Pancreas (tissue), 10 donors: Measurements from ENCODE around the gene SMYD5. TPM values are rescaled to one million over a fixed set of nuclear protein-coding genes. Genes with fewer than 3 reads are reported as not detected.

Experiments
- ATAC-seq, 4 donors: fragments of 200-7000 bp; cut with Tn5 transposase; one replicate each; pipeline versions ENCODE4 v1.8.0 to v1.9.1; 2020; ENCODE audit warnings: mild to moderate bottlenecking in 4 of 4, moderate library complexity in 4 of 4
- DNase-seq, 6 donors: peaks; one replicate each; pipeline ENCODE4 v3.0.0-alpha.2; 2020
- FAIRE-seq: peaks from 2 replicates; lab custom pipeline; 2012; peaks lifted over from hg19 to GRCh38; lab: Jason Lieb, UNC
- H3K27ac ChIP-seq, 4 donors: fragments of 200-600 bp; sonication (generic); 1 replicate in 3 of 4; 2 replicates in 1 of 4; pipeline versions ENCODE4 v1.5.0 to v1.8.0; 2020
- H3K27me3 ChIP-seq, 4 donors: fragments of 200-600 bp; one replicate each; pipeline ENCODE4 v1.8.0; 2021
- H3K36me3 ChIP-seq, 3 donors: fragments of 200-600 bp; sonication (generic) in 1 of 3; one replicate each; pipeline versions ENCODE4 v1.5.0 to v1.8.0; 2020 to 2021
- H3K4me1 ChIP-seq, 3 donors: fragments of 200-600 bp; one replicate each; pipeline ENCODE4 v1.8.0; 2021
- H3K4me3 ChIP-seq, 4 donors: fragments of 200-600 bp; sonication (generic) in 2 of 4; one replicate each; pipeline versions ENCODE4 v1.5.0 to v1.8.0; 2020 to 2021
- H3K9me3 ChIP-seq, 4 donors: fragments of 200-600 bp; one replicate each; pipeline ENCODE4 v1.8.0; 2021
- WGBS, 2 donors: extraction: QIAGEN DNeasy Blood & Tissue Kit; methylation state at CpG; one replicate each; pipeline ENCODE4 v1.1.7; 2013; 5-methylcytosine and 5-hydroxymethylcytosine counted together
- intact Hi-C, 3 donors: fragments of 100-400 bp; cut with DNase I; formaldehyde crosslinking; loops; one replicate each; pipeline versions ENCODE4 v1.11.1 to v1.14.2; 2022
- polyA plus RNA-seq, 2 donors: library from polyadenylated mRNA; stranded (reverse); fragments of 200-250 nt; gene quantifications; one replicate each; pipeline ENCODE4 v1.2.3, GENCODE V29; 2013
- total RNA-seq, 6 donors: library from RNA; stranded (reverse); fragmentation: NEBNext Ultra II Directional in 4 of 6; extraction: Animal tissue kit (Norgen Biotek cat#: 25700) in 4 of 6; gene quantifications; one replicate each; pipeline versions ENCODE4 v1.2.1 to v1.2.4, GENCODE V29; 2021 to 2023
- TF ChIP-seq, protein P1 (sequence below), 4 donors: fragments of 200-600 bp; sonication (generic) in 3 of 4; IDR thresholded peaks; one replicate each; pipeline versions ENCODE4 v1.5.0 to v1.8.0; 2021; ENCODE audit warnings: antibody characterized with exemption in 4 of 4
- donor health status: healthy with polysubstance abuse.
- donor health status: DM: no; HTN: no; CAD: no; lungs with moderate emphysema.
- donor health status: DM: no; HTN: no; CAD: no.
- donor health status: control.
- donor health status: control.
- donor health status: Bipolar disorder and iron deficiency.
- donor health status: DM: yes; HTN: yes; CAD: no.
- donor health status: DM: no; HTN: no; CAD: no.
- donor health status: DM: no; HTN: no; CAD: no.
- donor health status: DM: yes; HTN: yes; CAD: no.

SMYD5 gene
- total and polyA plus RNA-seq, 8 donors: 8.7 to 19.6 (median 12.9) TPM

DNA sequence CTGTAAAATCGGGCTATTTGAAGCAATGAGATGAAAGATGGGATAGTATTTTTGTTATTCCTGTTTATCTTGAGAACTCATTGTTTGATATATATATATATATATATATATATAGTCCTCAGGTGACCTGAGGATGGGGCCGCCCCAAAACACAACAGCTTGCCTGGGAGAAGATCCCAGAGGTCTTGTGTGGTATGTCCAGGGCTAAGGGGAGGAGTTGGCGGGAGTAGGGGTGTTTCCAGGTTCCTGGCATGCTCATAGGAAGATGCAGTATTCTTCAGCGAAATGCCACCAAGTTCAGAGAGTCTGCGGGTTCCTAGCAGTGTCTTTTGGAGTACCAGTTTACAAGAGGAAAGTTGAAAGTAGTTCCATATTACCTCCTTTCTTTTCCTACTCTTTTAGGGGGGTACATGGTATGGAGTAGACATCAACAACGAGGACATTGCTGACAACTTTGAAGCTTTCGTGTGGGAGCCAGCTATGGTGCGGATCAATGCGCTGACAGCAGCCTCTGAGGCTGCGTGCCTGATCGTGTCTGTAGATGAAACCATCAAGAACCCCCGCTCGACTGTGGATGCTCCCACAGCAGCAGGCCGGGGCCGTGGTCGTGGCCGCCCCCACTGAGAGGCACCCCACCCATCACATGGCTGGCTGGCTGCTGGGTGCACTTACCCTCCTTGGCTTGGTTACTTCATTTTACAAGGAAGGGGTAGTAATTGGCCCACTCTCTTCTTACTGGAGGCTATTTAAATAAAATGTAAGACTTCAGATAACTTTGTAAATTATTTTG, 38.4 kb downstream of the SMYD5 start:
- Histone ChIP-seq H3K36me3 (peaks cover 8 to 47% (median 19%) of the 10 kb centered on the region in 3 donors), H3K4me1 (peaks cover 0 to 5% (median 0%) of the 10 kb centered on the region in 3 donors), H3K27me3 (no peaks in the 10 kb centered on the region), H3K4me3 (no peak overlapping the region), H3K9me3 (no peaks in the 10 kb centered on the region), H3K27ac (no peak overlapping the region)
- FAIRE-seq (no peak), DNase-seq (peak in 1 of 6 donors; percentile 45), ATAC-seq (no peak)
- intact Hi-C loops: no loop called here
- TF ChIP-seq, protein P1, sequence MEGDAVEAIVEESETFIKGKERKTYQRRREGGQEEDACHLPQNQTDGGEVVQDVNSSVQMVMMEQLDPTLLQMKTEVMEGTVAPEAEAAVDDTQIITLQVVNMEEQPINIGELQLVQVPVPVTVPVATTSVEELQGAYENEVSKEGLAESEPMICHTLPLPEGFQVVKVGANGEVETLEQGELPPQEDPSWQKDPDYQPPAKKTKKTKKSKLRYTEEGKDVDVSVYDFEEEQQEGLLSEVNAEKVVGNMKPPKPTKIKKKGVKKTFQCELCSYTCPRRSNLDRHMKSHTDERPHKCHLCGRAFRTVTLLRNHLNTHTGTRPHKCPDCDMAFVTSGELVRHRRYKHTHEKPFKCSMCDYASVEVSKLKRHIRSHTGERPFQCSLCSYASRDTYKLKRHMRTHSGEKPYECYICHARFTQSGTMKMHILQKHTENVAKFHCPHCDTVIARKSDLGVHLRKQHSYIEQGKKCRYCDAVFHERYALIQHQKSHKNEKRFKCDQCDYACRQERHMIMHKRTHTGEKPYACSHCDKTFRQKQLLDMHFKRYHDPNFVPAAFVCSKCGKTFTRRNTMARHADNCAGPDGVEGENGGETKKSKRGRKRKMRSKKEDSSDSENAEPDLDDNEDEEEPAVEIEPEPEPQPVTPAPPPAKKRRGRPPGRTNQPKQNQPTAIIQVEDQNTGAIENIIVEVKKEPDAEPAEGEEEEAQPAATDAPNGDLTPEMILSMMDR (IDR thresholded peaks at IDR 0.05): no peak
- WGBS, 2 donors: 89 to 95% methylated on average over 17 of the region's 17 CpGs

DNA sequence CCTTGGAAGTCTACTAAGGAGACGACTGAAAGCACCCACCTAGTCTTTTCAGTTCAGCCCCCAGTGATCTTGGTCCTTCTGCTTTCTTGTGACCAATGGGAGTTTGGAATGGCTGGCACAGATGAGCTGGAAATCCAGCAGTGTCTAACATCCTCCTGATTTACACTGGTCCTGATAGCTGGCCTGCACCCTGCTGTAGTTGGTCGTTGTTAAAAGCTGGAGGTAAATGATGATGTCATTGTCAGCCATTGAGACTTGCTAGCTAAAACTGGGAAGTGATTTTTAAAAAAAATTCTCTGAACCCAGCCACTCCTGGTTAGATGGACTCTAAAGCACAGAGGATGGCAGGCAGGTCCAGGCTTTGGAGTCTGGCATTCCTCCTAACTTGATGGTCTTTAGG, 39.4 kb downstream of the SMYD5 start:
- intact Hi-C loops: no loop called here
- peaks cover 0 to 5% (median 0%) of the 10 kb centered on the region in 3 donors for H3K4me1 ChIP-seq
- H3K27ac ChIP-seq: no peak overlapping the region
- TF ChIP-seq, protein P1 (IDR thresholded peaks at IDR 0.05): no peak
- WGBS, 2 donors: 59 to 79% methylated on average over 2 of the region's 2 CpGs
- no peak for ATAC-seq
- FAIRE-seq: no peak
- no peaks in the 10 kb centered on the region for H3K27me3 ChIP-seq
- no peaks in the 10 kb centered on the region for H3K9me3 ChIP-seq
- H3K4me3 ChIP-seq: no peak overlapping the region
- peaks cover 7 to 39% (median 15%) of the 10 kb centered on the region in 3 donors for H3K36me3 ChIP-seq
- DNase-seq: no peak

DNA sequence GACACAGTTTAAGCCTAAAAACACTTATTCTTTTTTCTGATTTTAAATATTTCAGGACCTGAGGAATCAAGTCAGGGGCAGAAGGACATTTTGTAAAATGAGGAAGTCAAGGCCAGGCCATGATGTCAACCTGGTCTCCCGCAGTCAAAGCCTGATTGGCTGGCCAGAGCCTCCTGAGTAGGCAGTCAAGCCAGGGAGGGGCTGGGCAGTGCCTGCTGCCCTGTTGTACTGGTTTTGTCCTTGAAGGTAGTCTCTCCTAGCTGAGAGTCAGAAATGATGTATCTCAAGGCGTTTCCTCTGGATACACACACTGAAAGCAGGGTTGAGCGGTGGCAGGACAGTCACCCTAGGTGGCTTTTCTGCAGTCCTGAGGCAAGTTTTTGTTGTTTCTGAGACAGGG, 39.9 kb downstream of the SMYD5 start:
- FAIRE-seq (no peak), DNase-seq (no peak)

DNA sequence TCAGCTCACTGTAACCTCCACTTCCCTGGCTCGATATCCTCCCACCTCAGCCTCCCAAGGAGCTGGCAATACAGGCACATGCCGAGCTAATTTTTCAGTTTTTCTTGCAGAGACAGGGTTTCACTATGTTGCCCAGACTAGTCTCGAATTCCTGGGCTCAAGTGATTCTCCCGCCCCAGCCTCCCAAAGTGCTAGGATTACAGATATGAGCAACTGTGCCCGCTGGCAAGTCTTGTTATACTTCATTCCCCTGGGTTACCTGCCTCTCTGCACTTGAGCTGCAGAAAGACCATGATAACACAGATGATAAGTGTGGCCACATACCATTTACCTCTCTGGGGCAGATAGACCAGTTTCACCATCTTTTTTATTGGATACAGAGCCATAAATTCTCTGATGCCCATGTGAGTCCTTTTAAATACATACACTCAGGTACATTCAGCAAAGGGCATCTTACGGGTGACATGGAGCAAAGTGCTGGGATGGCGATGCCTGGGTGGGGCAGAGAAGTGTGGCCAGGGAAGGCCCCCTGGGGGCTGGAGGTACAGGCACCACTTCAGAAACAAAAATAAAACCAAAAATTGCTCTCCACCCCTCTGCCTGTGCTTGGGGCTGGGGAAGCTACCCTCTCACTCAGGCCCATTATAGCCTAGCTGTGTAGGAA, 40.4 kb downstream of the SMYD5 start:
- 91 to 96% methylated on average over 7 of the region's 7 CpGs for WGBS, 2 donors
- TF ChIP-seq, protein P1 (IDR thresholded peaks at IDR 0.05): no peak
- no peak overlapping the region for H3K4me3 ChIP-seq
- no peak overlapping the region for H3K27ac ChIP-seq
- peaks cover 0 to 28% (median 11%) of the 10 kb centered on the region in 3 donors for H3K36me3 ChIP-seq
- intact Hi-C loops: no loop called here
- H3K4me1 ChIP-seq: peaks cover 0 to 5% (median 0%) of the 10 kb centered on the region in 3 donors
- H3K9me3 ChIP-seq: no peaks in the 10 kb centered on the region
- H3K27me3 ChIP-seq: no peaks in the 10 kb centered on the region
- FAIRE-seq (no peak), ATAC-seq (no peak), DNase-seq (no peak)

More for the DNA sequence above, 39.9 kb downstream of the SMYD5 start:
- Histone ChIP-seq H3K9me3 (no peaks in the 10 kb centered on the region), H3K4me1 (peaks cover 0 to 5% (median 0%) of the 10 kb centered on the region in 3 donors), H3K27me3 (no peaks in the 10 kb centered on the region), H3K36me3 (peaks cover 3 to 34% (median 11%) of the 10 kb centered on the region in 3 donors), H3K27ac (no peak overlapping the region), H3K4me3 (no peak overlapping the region)
- TF ChIP-seq, protein P1 (IDR thresholded peaks at IDR 0.05): no peak
- intact Hi-C loops: no loop called here
- 79 to 82% methylated on average over 3 of the region's 3 CpGs for WGBS, 2 donors
- peak in 3 of 4 donors; percentile 9 to 51 (median 16) for ATAC-seq
